ENCODE results near the gene TASP1. TPM values are rescaled to one million over a fixed set of nuclear protein-coding genes. Genes with fewer than 3 reads are reported as not detected.

TASP1 gene
- total RNA-seq, 1 experiment from 2014 or later: 9.5 TPM

GRCh38 chr20:13587370-13587769 is 51.4 kb downstream of the TASP1 start:
- Histone ChIP-seq H3T11ph (ENCODE audit: low read length) (no peak overlapping the region), H3K9ac (ENCODE audit: extremely low read depth, insufficient read length, low read length) (no peak overlapping the region), H3K79me1 (ENCODE audit: insufficient read depth, low read depth, low read length, poor library complexity, severe bottlenecking) (no peaks in the 10 kb centered on the region), H4K8ac (replicated peaks; ENCODE audit: insufficient read length, low read depth, low read length) (no peak overlapping the region), H2BK20ac (ENCODE audit: low read depth, low read length, poor library complexity, severe bottlenecking) (no peak overlapping the region), H3K79me2 (ENCODE audit: insufficient read depth, low read length) (no peaks in the 10 kb centered on the region), H3K27ac (ENCODE audit: insufficient read length, low read depth, low read length) (no peak overlapping the region), H3K27me3 (ENCODE audit: insufficient read depth, low read length) (no peaks in the 10 kb centered on the region), H3K9me3 (ENCODE audit: control insufficient read depth, low read depth, low read length) (no peaks in the 10 kb centered on the region), H3K23ac (ENCODE audit: insufficient read length, low read depth, low read length) (no peak overlapping the region), H3K4ac (ENCODE audit: low read depth, low read length) (no peak overlapping the region), H3K56ac (ENCODE audit: insufficient read length, low read depth, low read length) (no peak overlapping the region), H2BK5ac (ENCODE audit: insufficient read length, low read length) (no peak overlapping the region), H3K23me2 (ENCODE audit: insufficient read length, low read depth, low read length, poor library complexity, severe bottlenecking) (no peaks in the 10 kb centered on the region), H4K20me1 (ENCODE audit: control insufficient read depth, insufficient read depth, insufficient read length) (no peaks in the 10 kb centered on the region), H4K5ac (ENCODE audit: insufficient read length, low read depth, low read length) (no peak overlapping the region), H3K4me2 (ENCODE audit: insufficient read depth, insufficient read length, low read length) (no peak overlapping the region), H2BK15ac (ENCODE audit: low read depth, low read length) (no peak overlapping the region), H4K91ac (ENCODE audit: insufficient read length, low read depth, low read length) (no peak overlapping the region), H2BK120ac (ENCODE audit: low read depth, low read length, poor library complexity, severe bottlenecking) (no peak overlapping the region), H3K18ac (ENCODE audit: insufficient read length, low read depth, low read length) (no peak overlapping the region), H2AFZ (ENCODE audit: low read length) (no peak overlapping the region), H2BK12ac (ENCODE audit: insufficient read length, low read depth, low read length) (no peak overlapping the region), H3K14ac (ENCODE audit: insufficient read depth, low read length) (no peak overlapping the region), H3K4me1 (ENCODE audit: insufficient read depth, low read length) (no peaks in the 10 kb centered on the region), H2AK5ac (ENCODE audit: insufficient read length, low read length) (no peak overlapping the region)
- Mint-ChIP-seq H3K36me3 (ENCODE audit: insufficient read depth in 1 of 3, low read depth in 3 of 3) (peaks cover 16 to 35% (median 35%) of the 10 kb centered on the region in 3 experiments), H3K9me3 (peaks cover 10 to 11% of the 10 kb centered on the region in 2 experiments), H3K4me1 (no peaks in the 10 kb centered on the region), H3K27ac (no peak overlapping the region), H3K4me3 (no peak overlapping the region), H3K27me3 (ENCODE audit: low read depth) (no peaks in the 10 kb centered on the region)
- TF ChIP-seq, protein P1, sequence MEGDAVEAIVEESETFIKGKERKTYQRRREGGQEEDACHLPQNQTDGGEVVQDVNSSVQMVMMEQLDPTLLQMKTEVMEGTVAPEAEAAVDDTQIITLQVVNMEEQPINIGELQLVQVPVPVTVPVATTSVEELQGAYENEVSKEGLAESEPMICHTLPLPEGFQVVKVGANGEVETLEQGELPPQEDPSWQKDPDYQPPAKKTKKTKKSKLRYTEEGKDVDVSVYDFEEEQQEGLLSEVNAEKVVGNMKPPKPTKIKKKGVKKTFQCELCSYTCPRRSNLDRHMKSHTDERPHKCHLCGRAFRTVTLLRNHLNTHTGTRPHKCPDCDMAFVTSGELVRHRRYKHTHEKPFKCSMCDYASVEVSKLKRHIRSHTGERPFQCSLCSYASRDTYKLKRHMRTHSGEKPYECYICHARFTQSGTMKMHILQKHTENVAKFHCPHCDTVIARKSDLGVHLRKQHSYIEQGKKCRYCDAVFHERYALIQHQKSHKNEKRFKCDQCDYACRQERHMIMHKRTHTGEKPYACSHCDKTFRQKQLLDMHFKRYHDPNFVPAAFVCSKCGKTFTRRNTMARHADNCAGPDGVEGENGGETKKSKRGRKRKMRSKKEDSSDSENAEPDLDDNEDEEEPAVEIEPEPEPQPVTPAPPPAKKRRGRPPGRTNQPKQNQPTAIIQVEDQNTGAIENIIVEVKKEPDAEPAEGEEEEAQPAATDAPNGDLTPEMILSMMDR (conservative IDR thresholded peaks at IDR 0.05): no peak
- DNase-seq: no peak

Data from H9 (cell line).